ENCODE results near the gene DYNC1I1. TPM values are rescaled to one million over a fixed set of nuclear protein-coding genes. Genes with fewer than 3 reads are reported as not detected.

DYNC1I1 gene
- total RNA-seq, 1 donor from 2014 or later, result 0.79 TPM

DNA sequence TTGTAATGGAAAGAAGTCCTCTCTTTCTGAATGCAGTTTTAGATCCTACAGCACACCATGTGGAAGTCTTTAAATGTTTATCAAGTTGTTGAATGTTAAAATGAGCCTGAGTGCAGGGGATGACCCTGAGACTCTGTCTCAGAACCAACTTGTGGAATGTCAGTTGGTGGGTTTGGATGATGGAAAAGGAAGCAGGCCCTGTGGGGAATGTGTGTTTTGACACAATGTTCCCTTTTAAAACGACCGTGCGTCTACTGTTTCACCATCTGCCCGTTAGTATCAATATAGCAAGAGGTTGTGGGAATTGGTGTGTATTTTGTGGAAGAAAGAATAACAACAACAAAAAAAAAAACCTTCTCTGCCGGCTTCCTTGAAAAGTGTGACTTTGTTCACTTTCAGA, 8.3 kb downstream of the DYNC1I1 start:
- Histone ChIP-seq H3K36me3 (no peaks in the 10 kb centered on the region), H3K9me3 (ENCODE audit: low read depth) (no peaks in the 10 kb centered on the region), H3K4me2 (no peak overlapping the region), H3K9ac (no peak overlapping the region), H3K4me3 (no peak overlapping the region), H3K79me2 (ENCODE audit: low read depth) (no peaks in the 10 kb centered on the region), H3K4me1 (no peaks in the 10 kb centered on the region), H3K27ac (no peak overlapping the region), H2AFZ (replicated peaks) (no peak overlapping the region), H3F3A (ENCODE audit: low read depth) (no peaks in the 10 kb centered on the region), H3K27me3 (no peaks in the 10 kb centered on the region), H4K20me1 (ENCODE audit: low read depth) (no peaks in the 10 kb centered on the region)
- peak overlapping the region; percentile 15 for H3K27ac Mint-ChIP-seq
- H3K9me3 Mint-ChIP-seq, result peaks cover 3% of the 10 kb centered on the region
- no peak for TF ChIP-seq EZH2 (IDR thresholded peaks at IDR 0.05)
- no peak for TF ChIP-seq EZH2phosphoT487 (IDR thresholded peaks at IDR 0.05)
- no peak for DNase-seq (ENCODE audit: low spot score)
- no peak overlapping the region for H3K4me3 Mint-ChIP-seq
- H3K27me3 Mint-ChIP-seq (ENCODE audit: insufficient read depth, low read depth), result no peaks in the 10 kb centered on the region
- peaks cover 2% of the 10 kb centered on the region for H3K4me1 Mint-ChIP-seq
- no peaks in the 10 kb centered on the region for H3K36me3 Mint-ChIP-seq

DNA sequence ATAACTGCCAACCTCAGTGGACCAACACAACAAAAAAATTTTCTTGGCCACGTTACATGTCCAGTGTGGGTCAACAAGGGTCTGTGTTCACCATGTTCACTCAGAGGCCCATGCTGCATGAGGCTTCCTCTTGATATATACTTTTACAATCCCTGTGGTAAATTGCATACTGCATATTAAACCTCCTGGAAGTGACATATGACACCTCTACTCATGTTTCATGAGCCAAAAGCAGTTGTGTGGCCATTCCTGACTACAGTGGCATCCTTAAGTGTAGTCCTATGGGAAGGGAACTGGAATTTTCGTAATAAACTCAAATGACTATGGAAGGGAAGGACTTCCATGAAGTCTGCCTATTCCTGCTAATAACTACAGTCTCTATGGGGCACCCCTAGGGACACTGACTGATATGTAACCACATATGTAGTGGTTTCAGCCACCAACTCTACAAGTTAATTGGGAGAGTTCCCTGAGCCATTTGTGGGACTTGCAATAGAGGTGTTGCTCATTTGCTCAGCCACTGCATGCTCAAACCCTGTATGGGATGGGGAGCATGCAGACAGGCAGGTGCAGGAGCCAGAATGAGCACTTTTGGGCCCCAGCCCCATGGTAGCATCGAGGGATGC, 9.7 kb downstream of the DYNC1I1 start:
- Mint-ChIP-seq H3K4me1 (no peaks in the 10 kb centered on the region), H3K27ac (no peak overlapping the region), H3K36me3 (no peaks in the 10 kb centered on the region), H3K27me3 (ENCODE audit: insufficient read depth, low read depth) (no peaks in the 10 kb centered on the region), H3K4me3 (no peak overlapping the region), H3K9me3 (peaks cover 3% of the 10 kb centered on the region)
- Histone ChIP-seq H3K9ac (no peak overlapping the region), H3K4me2 (no peak overlapping the region), H4K20me1 (ENCODE audit: low read depth) (no peaks in the 10 kb centered on the region), H2AFZ (replicated peaks) (no peak overlapping the region), H3F3A (ENCODE audit: low read depth) (no peaks in the 10 kb centered on the region), H3K36me3 (no peaks in the 10 kb centered on the region), H3K4me1 (no peaks in the 10 kb centered on the region), H3K79me2 (ENCODE audit: low read depth) (no peaks in the 10 kb centered on the region), H3K4me3 (no peak overlapping the region), H3K27ac (no peak overlapping the region), H3K27me3 (no peaks in the 10 kb centered on the region), H3K9me3 (ENCODE audit: low read depth) (no peaks in the 10 kb centered on the region)
- TF ChIP-seq, protein P1, sequence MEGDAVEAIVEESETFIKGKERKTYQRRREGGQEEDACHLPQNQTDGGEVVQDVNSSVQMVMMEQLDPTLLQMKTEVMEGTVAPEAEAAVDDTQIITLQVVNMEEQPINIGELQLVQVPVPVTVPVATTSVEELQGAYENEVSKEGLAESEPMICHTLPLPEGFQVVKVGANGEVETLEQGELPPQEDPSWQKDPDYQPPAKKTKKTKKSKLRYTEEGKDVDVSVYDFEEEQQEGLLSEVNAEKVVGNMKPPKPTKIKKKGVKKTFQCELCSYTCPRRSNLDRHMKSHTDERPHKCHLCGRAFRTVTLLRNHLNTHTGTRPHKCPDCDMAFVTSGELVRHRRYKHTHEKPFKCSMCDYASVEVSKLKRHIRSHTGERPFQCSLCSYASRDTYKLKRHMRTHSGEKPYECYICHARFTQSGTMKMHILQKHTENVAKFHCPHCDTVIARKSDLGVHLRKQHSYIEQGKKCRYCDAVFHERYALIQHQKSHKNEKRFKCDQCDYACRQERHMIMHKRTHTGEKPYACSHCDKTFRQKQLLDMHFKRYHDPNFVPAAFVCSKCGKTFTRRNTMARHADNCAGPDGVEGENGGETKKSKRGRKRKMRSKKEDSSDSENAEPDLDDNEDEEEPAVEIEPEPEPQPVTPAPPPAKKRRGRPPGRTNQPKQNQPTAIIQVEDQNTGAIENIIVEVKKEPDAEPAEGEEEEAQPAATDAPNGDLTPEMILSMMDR (IDR thresholded peaks at IDR 0.05), result no peak
- no peak for TF ChIP-seq EZH2 (IDR thresholded peaks at IDR 0.05)
- no peak for TF ChIP-seq EZH2phosphoT487 (IDR thresholded peaks at IDR 0.05)
- DNase-seq (ENCODE audit: low spot score), result no peak

DNA sequence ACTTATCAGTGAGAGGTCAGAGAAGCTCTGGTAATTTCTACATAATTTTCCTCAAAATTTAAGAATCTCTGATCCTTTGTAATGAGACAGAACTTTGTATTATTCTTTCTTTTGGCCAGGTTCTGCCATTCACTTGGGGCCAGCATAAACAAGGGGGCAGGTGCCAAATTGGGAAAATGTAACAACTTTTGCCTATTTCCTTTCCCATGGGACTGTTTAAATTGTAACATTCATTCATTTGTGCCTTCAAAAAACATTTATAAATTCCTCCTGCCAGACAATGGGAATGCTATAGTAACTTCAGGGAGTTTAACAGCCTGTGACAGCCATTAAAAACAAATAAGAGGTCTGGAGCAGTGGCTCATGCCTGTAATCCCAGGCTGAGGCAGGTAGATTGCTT, 12.4 kb downstream of the DYNC1I1 start:
- DNase-seq (ENCODE audit: low spot score), result no peak
- Histone ChIP-seq H3K9me3 (ENCODE audit: low read depth) (no peaks in the 10 kb centered on the region), H3K27ac (no peak overlapping the region), H3K27me3 (no peaks in the 10 kb centered on the region), H3K36me3 (no peaks in the 10 kb centered on the region), H3K79me2 (ENCODE audit: low read depth) (no peaks in the 10 kb centered on the region), H3K9ac (no peak overlapping the region), H2AFZ (replicated peaks) (no peak overlapping the region), H3F3A (ENCODE audit: low read depth) (no peaks in the 10 kb centered on the region), H3K4me3 (no peak overlapping the region), H3K4me2 (no peak overlapping the region), H3K4me1 (no peaks in the 10 kb centered on the region), H4K20me1 (ENCODE audit: low read depth) (no peaks in the 10 kb centered on the region)
- TF ChIP-seq, protein P1 (IDR thresholded peaks at IDR 0.05), result no peak
- no peak for TF ChIP-seq EZH2 (IDR thresholded peaks at IDR 0.05)
- no peak for TF ChIP-seq EZH2phosphoT487 (IDR thresholded peaks at IDR 0.05)
- Mint-ChIP-seq H3K27ac (no peak overlapping the region), H3K9me3 (peaks cover 3% of the 10 kb centered on the region), H3K36me3 (no peaks in the 10 kb centered on the region), H3K27me3 (ENCODE audit: insufficient read depth, low read depth) (no peaks in the 10 kb centered on the region), H3K4me3 (no peak overlapping the region), H3K4me1 (no peaks in the 10 kb centered on the region)

DNA sequence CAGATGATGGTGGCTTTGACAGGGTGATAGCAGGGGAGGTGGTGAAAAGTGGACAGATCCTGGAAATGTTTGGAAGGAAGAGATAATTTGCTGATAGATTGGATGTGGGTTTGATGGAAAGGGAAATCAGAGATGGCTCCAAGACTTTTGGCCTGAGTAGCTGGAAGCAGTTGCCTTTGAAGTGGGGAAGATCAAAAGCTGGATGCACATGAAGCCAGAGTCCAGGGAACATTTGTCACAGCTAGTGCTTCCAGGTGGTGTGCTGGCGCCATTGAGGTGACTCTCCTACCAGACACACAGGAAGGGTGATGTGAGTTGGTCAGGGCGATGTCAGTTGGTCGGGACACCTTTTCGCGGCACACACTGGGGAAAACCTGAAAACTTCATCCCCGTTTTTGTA, 15.9 kb downstream of the DYNC1I1 start:
- TF ChIP-seq, protein P1 (IDR thresholded peaks at IDR 0.05), result no peak
- DNase-seq (ENCODE audit: low spot score), result no peak
- H3K27me3 Mint-ChIP-seq (ENCODE audit: insufficient read depth, low read depth), result no peaks in the 10 kb centered on the region
- Histone ChIP-seq H3F3A (ENCODE audit: low read depth) (no peaks in the 10 kb centered on the region), H3K4me2 (no peak overlapping the region), H4K20me1 (ENCODE audit: low read depth) (no peaks in the 10 kb centered on the region), H3K79me2 (ENCODE audit: low read depth) (no peaks in the 10 kb centered on the region), H3K9ac (no peak overlapping the region), H3K27ac (no peak overlapping the region), H3K9me3 (ENCODE audit: low read depth) (no peaks in the 10 kb centered on the region), H3K4me1 (no peaks in the 10 kb centered on the region), H3K4me3 (no peak overlapping the region), H3K36me3 (no peaks in the 10 kb centered on the region), H2AFZ (replicated peaks) (no peak overlapping the region), H3K27me3 (no peaks in the 10 kb centered on the region)
- no peak overlapping the region for H3K27ac Mint-ChIP-seq
- no peaks in the 10 kb centered on the region for H3K36me3 Mint-ChIP-seq
- H3K4me1 Mint-ChIP-seq, result no peaks in the 10 kb centered on the region
- peaks cover 1% of the 10 kb centered on the region for H3K9me3 Mint-ChIP-seq
- H3K4me3 Mint-ChIP-seq, result no peak overlapping the region
